ENCODE results near the gene MAP2K7.
"Not testable (repeated sequence)": the region's sequence is repeated elsewhere in the genome, so short reads cannot be mapped to it uniquely, and the experiment has no call there.

Gene MAP2K7

DNA sequence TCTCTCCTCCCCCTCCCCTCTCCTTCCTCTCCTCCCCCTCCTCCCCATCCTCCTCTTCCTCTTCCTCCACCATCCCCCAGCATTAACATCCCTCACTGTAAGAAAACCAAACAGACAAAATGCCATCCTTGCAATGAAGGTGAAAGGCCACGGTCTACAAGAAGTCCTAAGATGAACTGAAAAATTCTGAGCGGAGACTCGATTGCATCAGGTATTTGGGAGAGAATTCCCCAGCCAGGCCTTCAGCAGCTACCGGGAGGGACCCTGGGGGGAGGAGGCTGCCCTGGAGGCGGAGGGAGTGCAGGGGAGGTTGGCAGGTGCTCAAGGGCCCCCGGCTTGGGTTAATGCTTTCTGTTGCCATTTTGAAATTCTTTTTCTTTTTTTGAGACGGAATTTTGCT is 49.9 kb downstream of the MAP2K7 start:
- no peak for TF ChIP-seq CTCF (IDR thresholded peaks at IDR 0.05; ENCODE audit: insufficient read depth, missing control alignments)
- no peak for FAIRE-seq
- no peak for DNase-seq (ENCODE audit: insufficient read length, low spot score)

DNA sequence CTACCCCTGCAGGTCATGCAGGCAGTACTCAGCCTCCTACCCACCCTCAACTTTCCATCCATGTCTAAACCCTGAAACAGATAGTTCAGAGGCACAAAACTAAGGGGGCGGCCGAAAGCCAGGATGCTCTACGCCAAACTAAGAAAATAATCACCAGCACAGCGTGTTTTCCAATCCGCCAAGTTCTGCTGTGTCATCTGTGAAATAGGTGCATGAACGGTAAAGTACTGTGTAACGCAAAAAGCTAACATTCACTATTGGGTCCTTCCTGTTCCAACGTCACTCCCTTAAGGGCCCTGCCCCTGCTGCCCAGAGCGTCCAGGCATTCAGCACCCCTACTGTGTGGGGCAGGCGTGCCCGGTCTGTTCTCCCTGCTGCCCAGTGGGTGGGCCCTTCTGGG is 52.0 kb downstream of the MAP2K7 start:
- no peak for FAIRE-seq
- no peak for TF ChIP-seq CTCF (IDR thresholded peaks at IDR 0.05; ENCODE audit: insufficient read depth, missing control alignments)
- DNase-seq (ENCODE audit: insufficient read length, low spot score) = no peak

DNA sequence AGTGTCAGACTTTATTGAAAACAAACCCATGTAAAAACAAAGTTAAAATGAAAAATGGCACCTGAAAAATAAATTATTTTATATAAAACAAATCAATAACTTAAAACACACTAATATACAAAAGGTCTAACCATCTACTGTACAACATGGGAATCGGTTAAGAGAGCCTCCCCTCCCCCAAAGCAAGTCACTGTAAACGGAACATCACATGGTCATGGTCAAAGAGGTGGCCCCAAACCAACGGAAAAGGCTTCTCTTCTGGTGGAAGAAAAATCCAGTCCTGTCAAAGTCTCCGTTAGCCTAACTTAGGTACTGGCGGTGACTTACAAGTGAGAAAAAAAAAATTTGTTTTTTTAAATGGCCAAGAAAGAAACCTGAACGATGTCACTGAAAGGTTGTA is 55.5 kb downstream of the MAP2K7 start:
- TF ChIP-seq CTCF (IDR thresholded peaks at IDR 0.05; ENCODE audit: insufficient read depth, missing control alignments) = no peak
- DNase-seq (ENCODE audit: insufficient read length, low spot score) (no peak), FAIRE-seq (no peak)

DNA sequence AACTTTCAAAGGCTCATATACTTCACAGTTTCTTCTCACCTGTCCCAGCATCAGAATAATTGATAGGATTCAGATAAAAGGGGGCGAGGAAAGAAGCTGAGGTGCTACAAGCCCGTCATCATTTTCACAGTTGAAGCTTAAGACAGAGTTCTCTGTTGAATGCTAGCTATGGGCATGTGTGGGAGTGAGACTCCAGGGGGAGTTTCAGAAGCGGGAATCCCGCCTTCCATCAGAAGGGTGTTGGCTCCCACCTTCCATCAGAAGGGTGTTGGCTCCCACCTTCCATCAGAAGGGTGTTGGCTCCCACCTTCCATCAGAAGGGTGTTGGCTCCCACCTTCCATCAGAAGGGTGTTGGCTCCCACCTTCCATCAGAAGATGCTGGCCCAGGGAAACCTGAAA is 57.4 kb downstream of the MAP2K7 start:
- not testable (repeated sequence) for DNase-seq (ENCODE audit: insufficient read length, low spot score); FAIRE-seq

DNA sequence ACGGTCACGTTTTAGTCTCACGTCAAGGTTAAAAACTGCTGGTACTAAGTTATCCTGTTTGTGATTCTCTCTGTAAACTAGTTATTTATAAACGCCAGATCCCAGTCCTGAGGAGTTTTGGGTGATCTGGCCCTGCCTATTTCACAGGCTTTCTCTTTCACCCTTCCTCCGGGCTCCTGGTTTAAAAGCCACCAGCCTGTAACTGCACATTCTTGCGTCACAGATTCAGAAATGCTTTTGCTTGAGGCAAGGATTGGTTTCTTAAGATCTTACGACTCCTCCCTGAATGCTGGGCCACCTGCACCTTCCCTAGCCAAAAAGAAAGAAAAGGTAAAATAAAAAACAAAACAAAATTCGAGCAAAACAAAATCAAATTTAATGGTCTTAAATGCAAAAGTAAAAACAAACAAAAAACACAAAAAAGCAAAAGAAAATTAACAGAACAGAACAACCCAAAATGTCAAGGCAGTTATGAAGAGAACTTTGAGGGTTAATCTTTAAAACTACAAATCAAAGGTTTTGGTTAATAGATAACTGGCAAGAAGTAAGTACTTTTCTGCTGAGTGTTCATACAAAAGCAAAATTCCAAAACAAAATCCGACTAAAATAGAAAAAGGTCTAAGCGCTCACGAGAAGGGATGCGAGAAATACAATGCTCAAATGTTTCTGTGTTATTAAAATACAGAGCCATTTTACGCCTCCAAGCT is 58.4 kb downstream of the MAP2K7 start:
- no peak for TF ChIP-seq CTCF (IDR thresholded peaks at IDR 0.05; ENCODE audit: insufficient read depth, missing control alignments)
- DNase-seq (ENCODE audit: insufficient read length, low spot score) (no peak), FAIRE-seq (no peak)

DNA sequence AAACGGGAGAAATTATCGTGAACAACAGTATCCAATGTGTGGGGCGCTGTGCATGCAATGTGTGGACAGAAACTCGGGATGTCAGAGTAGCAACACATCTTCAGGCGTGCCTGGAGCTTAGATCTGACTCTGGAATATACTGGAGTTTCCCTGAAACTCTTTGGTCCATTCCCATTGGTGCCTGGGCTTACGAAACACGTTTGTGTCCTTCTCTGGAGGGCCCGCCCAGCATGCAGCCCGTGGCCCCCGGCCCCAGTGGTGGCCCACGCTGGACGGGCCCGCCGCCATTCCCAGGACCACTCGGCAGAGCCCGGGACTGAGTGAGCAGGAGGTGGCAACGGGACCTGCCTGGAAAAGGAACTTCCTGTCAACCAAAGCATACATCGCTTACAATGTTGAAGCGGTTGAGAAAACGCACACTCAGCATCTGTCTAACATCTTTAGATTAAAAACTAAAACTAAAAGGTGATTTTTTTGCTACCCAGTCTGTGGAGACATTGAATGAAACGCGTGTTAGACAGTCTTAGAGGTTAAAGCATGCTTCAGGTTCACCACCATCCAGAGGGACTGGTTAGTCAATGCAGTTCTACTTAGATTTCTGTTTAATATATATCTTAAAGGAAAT is 59.1 kb downstream of the MAP2K7 start:
- DNase-seq (ENCODE audit: insufficient read length, low spot score) (no peak), FAIRE-seq (no peak)
- no peak for TF ChIP-seq CTCF (IDR thresholded peaks at IDR 0.05; ENCODE audit: insufficient read depth, missing control alignments)

DNA sequence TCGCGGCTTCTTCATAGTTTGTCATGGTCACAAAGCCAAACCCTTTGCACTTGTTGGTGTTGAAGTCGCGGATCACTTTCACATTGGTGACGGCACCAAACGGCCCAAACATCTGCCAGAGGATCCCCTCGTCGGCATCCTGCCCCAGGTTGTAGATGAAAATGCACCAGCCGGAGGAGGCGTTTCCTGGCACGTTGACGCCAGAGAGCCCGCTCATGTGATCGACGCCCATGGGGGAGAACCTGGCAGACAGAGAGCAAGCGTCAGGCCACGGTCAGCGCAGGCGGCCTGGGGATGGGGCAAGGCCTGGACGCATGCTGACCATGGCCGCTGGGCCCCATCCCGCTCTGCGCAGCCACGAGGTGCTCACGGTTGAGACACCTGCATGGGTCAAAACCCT is 59.9 kb downstream of the MAP2K7 start:
- DNase-seq (ENCODE audit: insufficient read length, low spot score) (no peak), FAIRE-seq (no peak)
- TF ChIP-seq CTCF (IDR thresholded peaks at IDR 0.05; ENCODE audit: insufficient read depth, missing control alignments) = no peak
